HEK293 (cell line): ENCODE results near the gene G3BP2.
"Not testable (repeated sequence)": the region's sequence is repeated elsewhere in the genome, so short reads cannot be mapped to it uniquely, and the experiment has no call there.

Experiments
- CTCF ChIA-PET: fragments of 350-600 bp; formaldehyde crosslinking; extraction: SDS; loops from one replicate; lab custom pipeline; 2021; ENCODE audit warnings: antibody characterized with exemption; lab: Yijun Ruan, JAX
- POLR2A ChIA-PET: fragments of 300-600 bp; formaldehyde crosslinking; extraction: SDS; loops from one replicate; lab custom pipeline; 2020; ENCODE audit warnings: antibody characterized with exemption, inconsistent platforms; lab: Yijun Ruan, JAX
- H3K27ac ChIP-seq: fragments of 200-500 bp; sonication (Bioruptor generic); 2 replicates; pipeline ENCODE4 v1.5.1; 2014; ENCODE audit warnings: low read depth, low read length, control low read depth, inconsistent platforms; ENCODE audit errors: extremely low read depth
- H3K36me3 ChIP-seq, 2 experiments: fragments of 200-500 bp in 1 of 2; sonication (Bioruptor generic) in 1 of 2; 1 replicate in 1 of 2; 2 replicates in 1 of 2; pipeline ENCODE4 v1.5.1; 2014 to 2017; ENCODE audit warnings: inconsistent platforms in 2 of 2, low read length in 2 of 2; ENCODE audit not compliant: control insufficient read depth in 2 of 2, insufficient read depth in 1 of 2
- H3K4me1 ChIP-seq: fragments of 200-500 bp; sonication (Bioruptor generic); 2 replicates; pipeline ENCODE4 v1.5.1; 2014; ENCODE audit warnings: mild to moderate bottlenecking, low read length, inconsistent platforms; ENCODE audit not compliant: control insufficient read depth, insufficient read depth
- H3K4me3 ChIP-seq: 2 replicates; pipeline ENCODE4 v1.5.1; 2011; ENCODE audit warnings: low read depth, mild to moderate bottlenecking, control low read depth, low read length, moderate library complexity
- H3K9me3 ChIP-seq: fragments of 200-500 bp; sonication (Bioruptor generic); 2 replicates; pipeline ENCODE4 v1.5.1; 2014; ENCODE audit warnings: low read depth, low read length, inconsistent platforms; ENCODE audit not compliant: control insufficient read depth, insufficient read depth
- BCL11B ChIP-seq: fragments of 450-650 bp; formaldehyde crosslinking; IDR thresholded peaks from 2 replicates; pipeline ENCODE4 v1.5.1; 2016; ENCODE audit warnings: low read depth, missing biosample characterization, missing genetic modification characterization
- HOXA7 ChIP-seq: sonication (generic); formaldehyde crosslinking; IDR thresholded peaks from 2 replicates; pipeline ENCODE4 v1.8.1; 2022; ENCODE audit warnings: missing genetic modification reagents, borderline replicate concordance
- REPIN1 ChIP-seq: fragments of 450-650 bp; formaldehyde crosslinking; IDR thresholded peaks from 2 replicates; pipeline ENCODE4 v1.5.1; 2017; ENCODE audit warnings: missing biosample characterization, missing genetic modification characterization, low read depth
- YY2 ChIP-seq: fragments of 450-650 bp; formaldehyde crosslinking; IDR thresholded peaks from 2 replicates; pipeline ENCODE4 v1.5.1; 2016; ENCODE audit warnings: missing biosample characterization, missing genetic modification characterization
- ZBTB8A ChIP-seq: fragments of 450-650 bp; formaldehyde crosslinking; IDR thresholded peaks from 2 replicates; pipeline ENCODE4 v1.5.1; 2016; ENCODE audit warnings: missing biosample characterization, missing genetic modification characterization
- ZNF19 ChIP-seq: fragments of 450-650 bp; formaldehyde crosslinking; IDR thresholded peaks from 2 replicates; pipeline ENCODE4; 2016; ENCODE audit warnings: missing biosample characterization, missing genetic modification characterization, low read depth
- ZNF266 ChIP-seq: fragments of 450-650 bp; formaldehyde crosslinking; IDR thresholded peaks from 2 replicates; pipeline ENCODE4 v1.5.1; 2016; ENCODE audit warnings: missing biosample characterization, missing genetic modification characterization, low read depth
- ZNF280D ChIP-seq: fragments of 450-650 bp; formaldehyde crosslinking; IDR thresholded peaks from 2 replicates; pipeline ENCODE4 v1.5.1; 2016; ENCODE audit warnings: missing biosample characterization, missing genetic modification characterization
- ZNF324 ChIP-seq: fragments of 450-650 bp; formaldehyde crosslinking; IDR thresholded peaks from 2 replicates; pipeline ENCODE4 v1.5.1; 2016; ENCODE audit warnings: missing biosample characterization, missing genetic modification characterization
- ZNF423 ChIP-seq: fragments of 450-650 bp; formaldehyde crosslinking; IDR thresholded peaks from 2 replicates; pipeline ENCODE4 v1.5.1; 2016; ENCODE audit warnings: missing biosample characterization, missing genetic modification characterization
- ZNF658 ChIP-seq: fragments of 450-650 bp; formaldehyde crosslinking; IDR thresholded peaks from 2 replicates; pipeline ENCODE4; 2016; ENCODE audit warnings: missing biosample characterization, missing genetic modification characterization
- ZNF692 ChIP-seq: fragments of 450-650 bp; formaldehyde crosslinking; IDR thresholded peaks from 2 replicates; pipeline ENCODE4 v1.5.1; 2016; ENCODE audit warnings: missing biosample characterization, missing genetic modification characterization
- ZNF701 ChIP-seq: fragments of 450-650 bp; formaldehyde crosslinking; IDR thresholded peaks from 2 replicates; pipeline ENCODE4 v1.5.1; 2016; ENCODE audit warnings: missing biosample characterization, missing genetic modification characterization
- ZNF777 ChIP-seq: fragments of 450-650 bp; formaldehyde crosslinking; IDR thresholded peaks from 2 replicates; pipeline ENCODE4 v1.5.1; 2017; ENCODE audit warnings: missing biosample characterization, missing genetic modification characterization, borderline replicate concordance

G3BP2 gene

GRCh38 chr4:75668596-75668995 lies 4.6 kb downstream of the G3BP2 start:
- Histone ChIP-seq H3K9me3 (no peaks in the 10 kb centered on the region), H3K36me3 (no peaks in the 10 kb centered on the region), H3K4me1 (peaks cover 7% of the 10 kb centered on the region), H3K27ac (no peak overlapping the region), H3K4me3 (no peak overlapping the region)
- ChIA-PET POLR2A (no interaction called here), CTCF (interaction anchor here (1.3 kb wide), 1 partner anchor 15 kb away, joined by 4 read pairs; no protein-coding TSS in a partner anchor)
- TF ChIP-seq ZNF658 (tag by site-specific recombination) (no peak), ZNF777 (tag by site-specific recombination) (no peak), ZNF692 (tag by site-specific recombination) (no peak), REPIN1 (tag by site-specific recombination) (no peak), ZNF701 (tag by site-specific recombination) (no peak), ZNF324 (tag by site-specific recombination) (no peak), ZNF266 (tag by site-specific recombination) (no peak)

- CTCF ChIA-PET, result interaction anchor here (0.8 to 1.3 kb wide), 2 partner anchors 14 to 23 kb away, joined by 4 read pairs; no protein-coding TSS in a partner anchor
- H3K4me3 ChIP-seq, H3K36me3 ChIP-seq, POLR2A ChIA-PET, H3K9me3 ChIP-seq, H3K4me1 ChIP-seq, H3K27ac ChIP-seq: not testable (repeated sequence)
Measured at GRCh38 chr4:75667636-75668035, 5.6 kb downstream of the G3BP2 start.

GRCh38 chr4:75666299-75666698 lies 6.9 kb downstream of the G3BP2 start:
- ChIA-PET CTCF (interaction anchor here (1.0 kb wide), 1 partner anchor 57 kb away, joined by 4 read pairs; no protein-coding TSS in a partner anchor), POLR2A (no interaction called here)
- Histone ChIP-seq H3K4me1 (peaks cover 7% of the 10 kb centered on the region), H3K9me3 (no peaks in the 10 kb centered on the region), H3K36me3 (no peaks in the 10 kb centered on the region), H3K27ac (no peak overlapping the region), H3K4me3 (no peak overlapping the region)
- TF ChIP-seq YY2 (tag by site-specific recombination) (no peak), ZNF280D (tag by site-specific recombination) (no peak), HOXA7 (CRISPR knock-in tag) (no peak), BCL11B (no peak), ZNF423 (tag by site-specific recombination) (no peak), ZNF19 (tag by site-specific recombination) (no peak), ZBTB8A (no peak)

GRCh38 chr4:75664604-75665003 lies 8.6 kb downstream of the G3BP2 start:
- ChIA-PET CTCF (interaction anchor here (1.4 kb wide), 1 partner anchor 183 kb away, joined by 4 read pairs; no protein-coding TSS in a partner anchor), POLR2A (interaction anchor here (1.1 kb wide), 1 partner anchor 9 kb away, joined by 3 read pairs; the partner anchor contains the start of gene G3BP2)
- H3K27ac ChIP-seq, H3K4me3 ChIP-seq, H3K36me3 ChIP-seq, H3K4me1 ChIP-seq, H3K9me3 ChIP-seq: not testable (repeated sequence)
